KMS-11 (cell line): ENCODE measurements around the gene PFDN1.

Experiments
- H2AFZ ChIP-seq: fragments of 200-600 bp; sonication (generic); 2 replicates; pipeline ENCODE4 v1.6.1; 2016; ENCODE audit warnings: antibody characterized with exemption, mixed run types, low read depth
- H3K27ac ChIP-seq: fragments of 200-600 bp; sonication (generic); 2 replicates; pipeline ENCODE4 v1.6.1; 2016; ENCODE audit warnings: mild to moderate bottlenecking, mixed run types
- H3K27me3 ChIP-seq: fragments of 200-600 bp; sonication (generic); 2 replicates; pipeline ENCODE4 v1.6.1; 2017; ENCODE audit warnings: mild to moderate bottlenecking, low read depth, mixed run types, moderate library complexity; ENCODE audit not compliant: insufficient read depth
- H3K36me3 ChIP-seq: fragments of 200-600 bp; sonication (generic); 2 replicates; pipeline ENCODE4 v1.6.1; 2017; ENCODE audit warnings: mild to moderate bottlenecking, mixed run types; ENCODE audit not compliant: insufficient read depth
- H3K4me1 ChIP-seq: fragments of 200-600 bp; sonication (generic); 2 replicates; pipeline ENCODE4 v1.6.1; 2016; ENCODE audit warnings: mild to moderate bottlenecking, low read depth, mixed run types; ENCODE audit not compliant: poor library complexity, severe bottlenecking
- H3K4me2 ChIP-seq: fragments of 200-600 bp; sonication (generic); 2 replicates; pipeline ENCODE4 v1.7.0; 2016; ENCODE audit warnings: mild to moderate bottlenecking, mixed run types
- H3K4me3 ChIP-seq: fragments of 200-600 bp; sonication (generic); IDR thresholded peaks from 2 replicates; pipeline ENCODE4 v1.6.1; 2017; ENCODE audit warnings: low read depth, low read length, mixed read lengths; ENCODE audit not compliant: insufficient read depth
- H3K79me2 ChIP-seq: fragments of 200-600 bp; sonication (generic); 2 replicates; pipeline ENCODE4 v1.6.1; 2016; ENCODE audit warnings: low read depth, mixed run types; ENCODE audit not compliant: insufficient read depth
- H3K9ac ChIP-seq: fragments of 200-600 bp; sonication (generic); 2 replicates; pipeline ENCODE4 v1.6.1; 2016; ENCODE audit warnings: mild to moderate bottlenecking, mixed run types
- H4K20me1 ChIP-seq: fragments of 200-600 bp; sonication (generic); 2 replicates; pipeline ENCODE4 v1.6.1; 2016; ENCODE audit warnings: mild to moderate bottlenecking, mixed run types; ENCODE audit not compliant: insufficient read depth
- CTCF ChIP-seq: fragments of 200-600 bp; sonication (generic); conservative IDR thresholded peaks from 2 replicates; pipeline ENCODE4 v1.6.1; 2017; ENCODE audit warnings: low read depth, mild to moderate bottlenecking, antibody characterized with exemption, low read length, moderate library complexity, mixed read lengths

Gene PFDN1

DNA sequence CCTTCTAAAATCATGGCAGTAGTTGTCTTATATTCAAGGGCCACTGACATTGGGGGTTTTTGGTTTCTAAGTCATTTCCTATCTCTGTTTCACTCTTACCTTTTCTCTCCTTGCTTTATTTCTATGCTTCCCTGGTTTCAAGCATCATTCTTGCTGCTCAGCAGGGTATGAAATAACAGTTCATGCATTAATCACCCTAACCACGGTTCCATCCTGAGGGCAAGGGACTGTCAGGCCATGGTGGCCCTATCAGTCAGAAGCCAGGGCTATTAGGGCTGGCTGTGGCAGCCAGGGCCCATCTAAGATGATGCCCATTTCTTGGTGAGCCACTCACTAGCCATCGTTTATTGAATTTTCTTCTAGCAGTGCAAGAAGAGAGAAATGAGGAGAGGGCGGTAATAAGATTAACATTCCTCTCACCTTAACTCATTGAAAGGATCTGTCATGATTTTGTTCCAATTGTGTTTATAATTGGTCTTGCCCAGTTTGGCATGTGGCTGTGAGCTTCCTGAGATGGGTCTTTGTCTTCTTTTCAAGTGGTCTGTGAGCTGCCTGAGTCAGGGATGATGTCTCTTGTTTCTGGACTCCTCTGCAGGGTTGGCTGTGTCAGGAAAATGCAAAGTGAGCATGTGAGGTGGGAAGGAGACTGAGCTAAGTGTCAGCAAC is 82.7 kb downstream of the PFDN1 start:
- peaks cover 20% of the 10 kb centered on the region for H3K27me3 ChIP-seq
- no peak overlapping the region for H3K9ac ChIP-seq
- H3K79me2 ChIP-seq: no peaks in the 10 kb centered on the region
- no peak overlapping the region for H3K4me2 ChIP-seq
- no peak for TF ChIP-seq CTCF
- no peak overlapping the region for H3K4me3 ChIP-seq
- H3K27ac ChIP-seq: no peak overlapping the region
- no peak overlapping the region for H2AFZ ChIP-seq
- H3K4me1 ChIP-seq: peaks cover 13% of the 10 kb centered on the region
- H3K36me3 ChIP-seq: no peaks in the 10 kb centered on the region
- H4K20me1 ChIP-seq: no peaks in the 10 kb centered on the region

DNA sequence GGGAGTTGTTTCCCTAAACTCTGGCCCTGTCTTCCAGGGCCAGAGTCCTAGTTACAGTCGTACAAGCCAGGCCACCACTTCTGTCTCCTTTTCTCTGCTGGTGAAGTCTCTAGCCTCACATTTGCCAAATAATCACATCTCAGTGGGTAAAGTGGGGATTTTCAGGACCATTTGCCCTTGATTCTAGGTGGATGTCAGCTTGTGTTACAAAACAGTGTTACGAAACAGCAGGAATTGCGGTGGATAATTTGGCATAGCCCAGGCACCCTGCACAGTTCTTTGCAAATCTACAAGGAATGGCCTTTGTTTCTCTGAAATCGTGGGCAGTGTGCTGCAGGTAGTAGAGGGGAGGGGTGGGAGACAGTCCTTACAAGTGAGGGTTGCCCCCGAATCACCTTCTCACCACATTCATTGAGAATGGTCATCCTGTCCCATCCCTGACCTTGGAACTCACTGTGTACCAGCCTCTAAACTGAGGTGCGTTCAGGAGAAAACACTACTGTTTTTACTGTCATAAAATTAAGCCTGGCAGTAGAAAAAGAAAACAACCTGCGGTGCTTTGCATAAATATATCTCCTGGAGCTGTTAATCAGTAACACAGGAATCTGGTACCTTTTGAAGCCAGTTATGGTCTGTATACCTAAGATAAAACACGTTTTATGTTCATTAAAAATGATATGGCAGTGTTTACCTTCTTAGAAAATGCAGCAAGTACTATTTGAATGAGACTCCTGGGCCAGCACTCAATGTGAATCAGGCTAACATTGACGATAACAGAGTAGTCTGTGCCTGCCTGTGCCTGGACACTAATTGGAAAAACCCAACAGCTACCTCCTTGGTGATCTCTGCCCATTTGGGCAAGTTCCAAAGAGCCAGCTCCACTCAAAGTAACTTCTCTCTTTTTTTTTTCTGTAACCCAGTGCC is 83.6 kb downstream of the PFDN1 start:
- H3K9ac ChIP-seq: no peak overlapping the region
- peaks cover 21% of the 10 kb centered on the region for H3K4me1 ChIP-seq
- no peaks in the 10 kb centered on the region for H3K36me3 ChIP-seq
- no peaks in the 10 kb centered on the region for H4K20me1 ChIP-seq
- no peak for TF ChIP-seq CTCF
- H3K27me3 ChIP-seq: peaks cover 20% of the 10 kb centered on the region
- H2AFZ ChIP-seq: no peak overlapping the region
- H3K27ac ChIP-seq: no peak overlapping the region
- H3K4me3 ChIP-seq: no peak overlapping the region
- H3K79me2 ChIP-seq: no peaks in the 10 kb centered on the region
- no peak overlapping the region for H3K4me2 ChIP-seq

GRCh38 chr5:140217299-140218026 is 85.4 kb downstream of the PFDN1 start:
- Histone ChIP-seq H3K4me1 (peaks cover 35% of the 10 kb centered on the region), H2AFZ (no peak overlapping the region), H3K79me2 (no peaks in the 10 kb centered on the region), H3K9ac (no peak overlapping the region), H3K27ac (no peak overlapping the region), H3K27me3 (peaks cover 25% of the 10 kb centered on the region), H4K20me1 (no peaks in the 10 kb centered on the region), H3K36me3 (no peaks in the 10 kb centered on the region), H3K4me2 (no peak overlapping the region), H3K4me3 (no peak overlapping the region)
- TF ChIP-seq CTCF: no peak

GRCh38 chr5:140216478-140217074 is 86.3 kb downstream of the PFDN1 start:
- H3K9ac ChIP-seq: no peak overlapping the region
- peaks cover 35% of the 10 kb centered on the region for H3K4me1 ChIP-seq
- no peaks in the 10 kb centered on the region for H3K36me3 ChIP-seq
- H2AFZ ChIP-seq: no peak overlapping the region
- no peaks in the 10 kb centered on the region for H3K79me2 ChIP-seq
- no peak overlapping the region for H3K27ac ChIP-seq
- H4K20me1 ChIP-seq: no peaks in the 10 kb centered on the region
- H3K4me3 ChIP-seq: no peak overlapping the region
- TF ChIP-seq CTCF: no peak
- H3K4me2 ChIP-seq: no peak overlapping the region
- H3K27me3 ChIP-seq: peaks cover 25% of the 10 kb centered on the region
